ENCODE data around the gene RAVER1.

RAVER1 gene

DNA sequence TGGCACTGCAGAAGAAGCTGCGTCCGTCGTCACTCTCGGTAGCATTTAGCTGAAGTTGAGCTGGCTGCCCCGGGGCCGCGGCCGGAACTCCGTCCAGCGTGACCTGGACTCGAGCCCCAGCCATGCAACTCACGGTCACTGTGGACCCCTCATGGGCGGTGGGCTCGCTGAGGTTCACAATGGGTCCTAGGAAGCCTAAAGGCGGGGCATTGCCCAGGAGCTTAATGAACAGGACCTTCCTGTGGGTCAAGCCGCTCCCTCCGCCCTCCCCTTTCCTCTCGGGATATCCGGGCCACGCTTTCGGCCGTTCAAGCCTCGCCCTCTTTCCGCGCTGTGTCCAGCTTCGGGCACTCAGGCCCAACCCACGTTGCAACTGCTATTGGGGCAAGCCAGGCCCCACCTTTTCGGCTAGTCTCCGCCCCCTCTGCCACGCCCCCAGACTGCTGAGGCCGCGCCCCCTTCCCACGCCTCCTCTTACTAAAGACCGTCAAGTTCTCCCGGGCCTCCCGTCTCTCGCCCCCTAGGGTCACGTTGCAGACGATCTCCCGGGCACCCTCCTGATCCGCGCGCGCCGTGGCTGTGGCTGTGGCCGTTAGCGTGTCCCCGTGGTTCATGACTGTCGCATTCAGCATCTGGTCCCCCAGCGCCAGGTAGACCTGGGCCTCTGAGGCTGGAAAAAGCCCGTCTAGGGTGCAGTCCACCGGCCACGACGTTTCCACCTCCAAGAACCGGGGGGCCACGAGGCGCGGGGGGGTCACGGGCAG, 1.4 kb upstream of the RAVER1 start (continued):
- TF ChIP-seq ZNF544 (tag by site-specific recombination; IDR thresholded peaks at IDR 0.05) (no peak), ZFP69B (tag by site-specific recombination; IDR thresholded peaks at IDR 0.05) (no peak), ZNF530 (tag by site-specific recombination; IDR thresholded peaks at IDR 0.05; ENCODE audit: low read depth) (no peak), ZNF23 (tag by site-specific recombination; IDR thresholded peaks at IDR 0.05; ENCODE audit: borderline replicate concordance) (no peak), ZNF426 (tag by site-specific recombination; IDR thresholded peaks at IDR 0.05) (no peak), BCL11B (tag by site-specific recombination; IDR thresholded peaks at IDR 0.05; ENCODE audit: low read depth) (peak; percentile 65; the same call in 1 of the 2 replicates), ZNF223 (tag by site-specific recombination; IDR thresholded peaks at IDR 0.05) (no peak), ZNF169 (tag by site-specific recombination; IDR thresholded peaks at IDR 0.05) (no peak), YY1 (tag by site-specific recombination; IDR thresholded peaks at IDR 0.05) (no peak), ZNF624 (tag by site-specific recombination; IDR thresholded peaks at IDR 0.05) (no peak), IKZF3 (tag by site-specific recombination; IDR thresholded peaks at IDR 0.05) (no peak), ZFP3 (tag by site-specific recombination; IDR thresholded peaks at IDR 0.05; ENCODE audit: low read depth) (no peak), SP7 (tag by site-specific recombination; IDR thresholded peaks at IDR 0.05) (no peak), ZNF19 (tag by site-specific recombination; IDR thresholded peaks at IDR 0.05; ENCODE audit: low read depth) (no peak), ZNF394 (tag by site-specific recombination; IDR thresholded peaks at IDR 0.05; ENCODE audit: borderline replicate concordance) (no peak), ZNF621 (tag by site-specific recombination; IDR thresholded peaks at IDR 0.05) (no peak), ZNF366 (tag by site-specific recombination; conservative IDR thresholded peaks at IDR 0.05) (no peak), ZNF155 (tag by site-specific recombination; IDR thresholded peaks at IDR 0.05) (no peak), ZNF558 (tag by site-specific recombination; IDR thresholded peaks at IDR 0.05) (no peak), ZNF777 (tag by site-specific recombination; IDR thresholded peaks at IDR 0.05; ENCODE audit: borderline replicate concordance) (peak; percentile 79; the same call in 1 of the 2 replicates), ZBTB7A (tag by site-specific recombination; IDR thresholded peaks at IDR 0.05; ENCODE audit: low read depth) (no peak), OSR2 (tag by site-specific recombination; IDR thresholded peaks at IDR 0.05) (no peak), ZNF660 (tag by site-specific recombination; IDR thresholded peaks at IDR 0.05) (no peak), ZNF629 (tag by site-specific recombination; IDR thresholded peaks at IDR 0.05) (0 out of 2 replicates have a peak, but pooled peaks have one; percentile 11), ZFP41 (tag by site-specific recombination; IDR thresholded peaks at IDR 0.05; ENCODE audit: borderline replicate concordance) (no peak)
- TF ChIP-seq, protein P1, sequence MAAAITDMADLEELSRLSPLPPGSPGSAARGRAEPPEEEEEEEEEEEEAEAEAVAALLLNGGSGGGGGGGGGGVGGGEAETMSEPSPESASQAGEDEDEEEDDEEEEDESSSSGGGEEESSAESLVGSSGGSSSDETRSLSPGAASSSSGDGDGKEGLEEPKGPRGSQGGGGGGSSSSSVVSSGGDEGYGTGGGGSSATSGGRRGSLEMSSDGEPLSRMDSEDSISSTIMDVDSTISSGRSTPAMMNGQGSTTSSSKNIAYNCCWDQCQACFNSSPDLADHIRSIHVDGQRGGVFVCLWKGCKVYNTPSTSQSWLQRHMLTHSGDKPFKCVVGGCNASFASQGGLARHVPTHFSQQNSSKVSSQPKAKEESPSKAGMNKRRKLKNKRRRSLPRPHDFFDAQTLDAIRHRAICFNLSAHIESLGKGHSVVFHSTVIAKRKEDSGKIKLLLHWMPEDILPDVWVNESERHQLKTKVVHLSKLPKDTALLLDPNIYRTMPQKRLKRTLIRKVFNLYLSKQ (tag by site-specific recombination; IDR thresholded peaks at IDR 0.05; ENCODE audit: borderline replicate concordance): no peak
- TF ChIP-seq, protein P2, sequence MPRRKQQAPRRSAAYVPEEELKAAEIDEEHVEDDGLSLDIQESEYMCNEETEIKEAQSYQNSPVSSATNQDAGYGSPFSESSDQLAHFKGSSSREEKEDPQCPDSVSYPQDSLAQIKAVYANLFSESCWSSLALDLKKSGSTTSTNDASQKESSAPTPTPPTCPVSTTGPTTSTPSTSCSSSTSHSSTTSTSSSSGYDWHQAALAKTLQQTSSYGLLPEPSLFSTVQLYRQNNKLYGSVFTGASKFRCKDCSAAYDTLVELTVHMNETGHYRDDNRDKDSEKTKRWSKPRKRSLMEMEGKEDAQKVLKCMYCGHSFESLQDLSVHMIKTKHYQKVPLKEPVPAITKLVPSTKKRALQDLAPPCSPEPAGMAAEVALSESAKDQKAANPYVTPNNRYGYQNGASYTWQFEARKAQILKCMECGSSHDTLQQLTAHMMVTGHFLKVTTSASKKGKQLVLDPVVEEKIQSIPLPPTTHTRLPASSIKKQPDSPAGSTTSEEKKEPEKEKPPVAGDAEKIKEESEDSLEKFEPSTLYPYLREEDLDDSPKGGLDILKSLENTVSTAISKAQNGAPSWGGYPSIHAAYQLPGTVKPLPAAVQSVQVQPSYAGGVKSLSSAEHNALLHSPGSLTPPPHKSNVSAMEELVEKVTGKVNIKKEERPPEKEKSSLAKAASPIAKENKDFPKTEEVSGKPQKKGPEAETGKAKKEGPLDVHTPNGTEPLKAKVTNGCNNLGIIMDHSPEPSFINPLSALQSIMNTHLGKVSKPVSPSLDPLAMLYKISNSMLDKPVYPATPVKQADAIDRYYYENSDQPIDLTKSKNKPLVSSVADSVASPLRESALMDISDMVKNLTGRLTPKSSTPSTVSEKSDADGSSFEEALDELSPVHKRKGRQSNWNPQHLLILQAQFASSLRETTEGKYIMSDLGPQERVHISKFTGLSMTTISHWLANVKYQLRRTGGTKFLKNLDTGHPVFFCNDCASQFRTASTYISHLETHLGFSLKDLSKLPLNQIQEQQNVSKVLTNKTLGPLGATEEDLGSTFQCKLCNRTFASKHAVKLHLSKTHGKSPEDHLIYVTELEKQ (tag by site-specific recombination; IDR thresholded peaks at IDR 0.05; ENCODE audit: borderline replicate concordance): no peak
- TF ChIP-seq, protein P3, sequence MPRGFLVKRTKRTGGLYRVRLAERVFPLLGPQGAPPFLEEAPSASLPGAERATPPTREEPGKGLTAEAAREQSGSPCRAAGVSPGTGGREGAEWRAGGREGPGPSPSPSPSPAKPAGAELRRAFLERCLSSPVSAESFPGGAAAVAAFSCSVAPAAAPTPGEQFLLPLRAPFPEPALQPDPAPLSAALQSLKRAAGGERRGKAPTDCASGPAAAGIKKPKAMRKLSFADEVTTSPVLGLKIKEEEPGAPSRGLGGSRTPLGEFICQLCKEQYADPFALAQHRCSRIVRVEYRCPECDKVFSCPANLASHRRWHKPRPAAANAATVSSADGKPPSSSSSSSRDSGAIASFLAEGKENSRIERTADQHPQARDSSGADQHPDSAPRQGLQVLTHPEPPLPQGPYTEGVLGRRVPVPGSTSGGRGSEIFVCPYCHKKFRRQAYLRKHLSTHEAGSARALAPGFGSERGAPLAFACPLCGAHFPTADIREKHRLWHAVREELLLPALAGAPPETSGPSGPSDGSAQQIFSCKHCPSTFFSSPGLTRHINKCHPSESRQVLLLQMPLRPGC (tag by site-specific recombination; IDR thresholded peaks at IDR 0.05): no peak
- TF ChIP-seq, protein P4, sequence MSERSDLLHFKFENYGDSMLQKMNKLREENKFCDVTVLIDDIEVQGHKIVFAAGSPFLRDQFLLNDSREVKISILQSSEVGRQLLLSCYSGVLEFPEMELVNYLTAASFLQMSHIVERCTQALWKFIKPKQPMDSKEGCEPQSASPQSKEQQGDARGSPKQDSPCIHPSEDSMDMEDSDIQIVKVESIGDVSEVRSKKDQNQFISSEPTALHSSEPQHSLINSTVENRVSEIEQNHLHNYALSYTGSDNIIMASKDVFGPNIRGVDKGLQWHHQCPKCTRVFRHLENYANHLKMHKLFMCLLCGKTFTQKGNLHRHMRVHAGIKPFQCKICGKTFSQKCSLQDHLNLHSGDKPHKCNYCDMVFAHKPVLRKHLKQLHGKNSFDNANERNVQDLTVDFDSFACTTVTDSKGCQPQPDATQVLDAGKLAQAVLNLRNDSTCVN (tag by site-specific recombination; optimal IDR thresholded peaks at IDR 0.05): peak; percentile 62
- TF ChIP-seq, protein P5, sequence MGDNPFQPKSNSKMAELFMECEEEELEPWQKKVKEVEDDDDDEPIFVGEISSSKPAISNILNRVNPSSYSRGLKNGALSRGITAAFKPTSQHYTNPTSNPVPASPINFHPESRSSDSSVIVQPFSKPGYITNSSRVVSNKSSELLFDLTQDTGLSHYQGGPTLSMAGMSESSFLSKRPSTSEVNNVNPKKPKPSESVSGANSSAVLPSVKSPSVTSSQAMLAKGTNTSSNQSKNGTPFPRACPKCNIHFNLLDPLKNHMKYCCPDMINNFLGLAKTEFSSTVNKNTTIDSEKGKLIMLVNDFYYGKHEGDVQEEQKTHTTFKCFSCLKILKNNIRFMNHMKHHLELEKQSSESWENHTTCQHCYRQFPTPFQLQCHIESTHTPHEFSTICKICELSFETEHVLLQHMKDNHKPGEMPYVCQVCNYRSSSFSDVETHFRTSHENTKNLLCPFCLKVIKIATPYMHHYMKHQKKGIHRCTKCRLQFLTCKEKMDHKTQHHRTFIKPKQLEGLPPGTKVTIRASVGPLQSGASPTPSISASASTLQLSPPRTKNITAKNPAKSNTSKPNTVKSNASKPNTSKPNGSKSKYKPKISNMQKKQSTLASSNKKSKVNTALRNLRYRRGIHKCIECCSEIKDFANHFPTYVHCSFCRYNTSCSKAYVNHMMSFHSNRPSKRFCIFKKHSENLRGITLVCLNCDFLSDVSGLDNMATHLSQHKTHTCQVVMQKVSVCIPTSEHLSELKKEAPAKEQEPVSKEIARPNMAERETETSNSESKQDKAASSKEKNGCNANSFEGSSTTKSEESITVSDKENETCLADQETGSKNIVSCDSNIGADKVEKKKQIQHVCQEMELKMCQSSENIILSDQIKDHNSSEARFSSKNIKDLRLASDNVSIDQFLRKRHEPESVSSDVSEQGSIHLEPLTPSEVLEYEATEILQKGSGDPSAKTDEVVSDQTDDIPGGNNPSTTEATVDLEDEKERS (tag by site-specific recombination; IDR thresholded peaks at IDR 0.05): no peak

All from HEK293 (cell line).